Neural progenitor cell (in vitro differentiated cells): ENCODE results near the gene LCAT.

Experiments used
- EZH2phosphoT487 ChIP-seq: fragments of 200-600 bp; sonication (generic); IDR thresholded peaks from 2 replicates; pipeline ENCODE4 v1.6.1; 2017; ENCODE audit warnings: antibody characterized with exemption
- TF ChIP-seq, protein P1 (sequence below): fragments of 200-600 bp; sonication (generic); IDR thresholded peaks from 2 replicates; pipeline ENCODE4 v1.5.1; 2017; ENCODE audit warnings: antibody characterized with exemption, mild to moderate bottlenecking

- TF ChIP-seq, protein P1, sequence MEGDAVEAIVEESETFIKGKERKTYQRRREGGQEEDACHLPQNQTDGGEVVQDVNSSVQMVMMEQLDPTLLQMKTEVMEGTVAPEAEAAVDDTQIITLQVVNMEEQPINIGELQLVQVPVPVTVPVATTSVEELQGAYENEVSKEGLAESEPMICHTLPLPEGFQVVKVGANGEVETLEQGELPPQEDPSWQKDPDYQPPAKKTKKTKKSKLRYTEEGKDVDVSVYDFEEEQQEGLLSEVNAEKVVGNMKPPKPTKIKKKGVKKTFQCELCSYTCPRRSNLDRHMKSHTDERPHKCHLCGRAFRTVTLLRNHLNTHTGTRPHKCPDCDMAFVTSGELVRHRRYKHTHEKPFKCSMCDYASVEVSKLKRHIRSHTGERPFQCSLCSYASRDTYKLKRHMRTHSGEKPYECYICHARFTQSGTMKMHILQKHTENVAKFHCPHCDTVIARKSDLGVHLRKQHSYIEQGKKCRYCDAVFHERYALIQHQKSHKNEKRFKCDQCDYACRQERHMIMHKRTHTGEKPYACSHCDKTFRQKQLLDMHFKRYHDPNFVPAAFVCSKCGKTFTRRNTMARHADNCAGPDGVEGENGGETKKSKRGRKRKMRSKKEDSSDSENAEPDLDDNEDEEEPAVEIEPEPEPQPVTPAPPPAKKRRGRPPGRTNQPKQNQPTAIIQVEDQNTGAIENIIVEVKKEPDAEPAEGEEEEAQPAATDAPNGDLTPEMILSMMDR = no peak
- TF ChIP-seq EZH2phosphoT487 = no peak
Measured at GRCh38 chr16:67934306-67935100, 9.4 kb downstream of the LCAT start.
